NCI-H146 treated with DMSO at 0.1 percent for 48 hours (cell line): Measurements from ENCODE around the gene MACO1.
A peak's percentile ranks its signal among the peaks of the same experiment; 100 is the strongest.
"Not testable (repeated sequence)": the region's sequence is repeated elsewhere in the genome, so short reads cannot be mapped to it uniquely, and the experiment has no call there.

Source experiments
- DNase-seq: peaks from one replicate; lab custom pipeline; 2025; ENCODE audit not compliant: unreplicated experiment; lab: John Stamatoyannopoulos, UW

MACO1 gene

DNA sequence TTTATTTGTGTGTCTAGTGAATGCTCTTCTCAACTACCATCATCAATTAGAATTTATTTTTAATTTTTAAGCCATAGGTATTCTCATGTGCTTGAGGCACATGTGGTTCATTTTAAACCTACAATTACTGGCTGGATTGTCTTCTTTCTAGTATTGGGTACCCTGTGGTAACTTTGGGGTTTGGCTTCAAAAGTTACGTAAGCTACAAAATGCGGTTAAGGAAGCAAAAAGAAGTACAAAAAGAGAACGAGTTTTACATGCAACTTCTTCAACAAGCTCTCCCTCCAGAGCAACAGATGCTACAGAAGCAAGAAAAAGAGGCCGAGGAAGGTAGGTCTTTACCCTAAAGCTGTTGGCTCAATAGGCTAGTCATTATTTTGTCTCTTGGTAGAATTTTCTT, 25.8 kb downstream of the MACO1 start:
- DNase-seq, result no peak

DNA sequence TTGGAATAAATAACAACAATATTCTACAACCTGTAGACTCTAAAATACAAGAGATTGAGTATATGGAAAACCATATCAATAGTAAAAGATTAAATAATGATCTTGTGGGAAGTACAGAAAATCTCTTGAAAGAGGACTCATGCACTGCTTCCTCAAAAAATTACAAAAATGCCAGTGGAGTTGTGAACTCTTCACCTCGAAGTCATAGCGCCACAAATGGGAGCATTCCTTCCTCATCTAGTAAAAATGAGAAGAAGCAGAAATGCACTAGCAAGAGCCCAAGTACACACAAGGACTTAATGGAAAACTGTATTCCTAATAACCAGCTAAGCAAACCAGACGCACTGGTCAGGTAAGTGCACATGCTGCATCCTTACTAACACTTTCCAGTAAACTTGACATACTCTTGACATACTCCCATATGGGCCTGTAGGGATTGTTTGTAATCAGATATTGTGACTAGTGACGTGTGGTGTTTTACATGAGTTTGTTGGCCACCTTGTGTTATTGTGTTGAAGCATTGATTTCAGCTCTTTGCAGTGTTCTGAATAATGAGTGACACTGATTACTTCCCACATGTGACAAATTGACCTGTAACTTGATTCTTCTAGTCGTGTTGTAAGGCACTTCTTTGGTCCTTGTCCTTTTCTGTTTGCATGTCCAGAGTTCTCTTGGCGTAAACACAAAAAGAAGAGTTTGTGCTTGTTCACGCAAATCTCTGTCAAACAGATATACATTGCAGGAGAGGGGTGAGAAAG, 28.0 kb downstream of the MACO1 start:
- no peak for DNase-seq

DNA sequence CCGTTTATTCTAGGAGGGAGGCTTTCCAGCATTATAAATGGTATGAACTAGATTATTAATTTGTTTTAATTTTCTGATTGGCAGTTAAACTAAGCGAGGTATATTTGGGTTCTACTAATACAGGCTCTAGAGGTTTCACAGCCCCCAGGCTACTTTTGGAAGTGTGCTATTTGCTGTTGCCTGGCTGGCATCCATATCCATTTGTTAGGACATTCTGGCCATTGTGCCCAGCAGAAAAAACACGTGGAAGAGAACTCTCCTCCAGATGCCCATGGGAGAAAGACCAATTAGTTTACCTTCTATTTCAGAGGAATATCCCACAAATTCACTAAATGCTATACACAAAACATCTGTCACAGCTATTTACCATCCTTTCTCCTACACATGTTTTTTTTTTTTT, 29.3 kb downstream of the MACO1 start:
- no peak for DNase-seq

DNA sequence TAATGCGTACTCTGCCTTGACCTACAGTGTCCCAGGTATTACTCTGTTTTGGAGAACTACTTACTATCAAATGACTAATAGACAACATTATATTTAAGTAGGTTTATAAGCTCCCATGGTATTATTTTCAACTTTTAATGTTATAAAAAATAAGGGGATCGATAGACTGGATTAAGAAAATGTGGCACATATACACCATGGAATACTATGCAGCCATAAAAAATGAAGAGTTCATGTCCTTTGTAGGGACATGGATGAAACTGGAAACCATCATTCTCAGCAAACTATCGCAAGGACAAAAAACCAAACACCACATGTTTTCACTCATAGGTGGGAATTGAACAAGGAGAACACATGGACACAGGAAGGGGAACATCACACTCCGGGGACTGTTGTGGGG, 30.1 kb downstream of the MACO1 start:
- not testable (repeated sequence) for DNase-seq

DNA sequence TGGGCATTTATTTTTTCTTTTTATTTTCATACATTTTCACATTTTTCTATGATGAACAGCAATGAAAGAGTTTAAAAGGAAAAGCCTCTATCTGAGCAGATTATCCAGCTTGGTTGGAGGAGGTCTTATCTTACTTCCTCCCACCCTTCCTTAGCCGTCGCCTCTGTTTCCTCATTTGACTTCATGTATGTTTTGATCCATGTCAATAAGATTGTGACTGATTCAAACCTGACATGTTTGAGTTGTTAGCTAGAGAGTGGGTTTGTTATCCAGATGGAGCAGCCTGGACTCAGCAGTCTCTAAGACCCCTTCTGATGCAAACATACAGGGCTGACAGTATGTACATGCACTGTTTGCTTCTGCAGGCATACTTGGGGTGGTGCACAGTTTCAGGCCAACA, 31.2 kb downstream of the MACO1 start:
- DNase-seq, result no peak

DNA sequence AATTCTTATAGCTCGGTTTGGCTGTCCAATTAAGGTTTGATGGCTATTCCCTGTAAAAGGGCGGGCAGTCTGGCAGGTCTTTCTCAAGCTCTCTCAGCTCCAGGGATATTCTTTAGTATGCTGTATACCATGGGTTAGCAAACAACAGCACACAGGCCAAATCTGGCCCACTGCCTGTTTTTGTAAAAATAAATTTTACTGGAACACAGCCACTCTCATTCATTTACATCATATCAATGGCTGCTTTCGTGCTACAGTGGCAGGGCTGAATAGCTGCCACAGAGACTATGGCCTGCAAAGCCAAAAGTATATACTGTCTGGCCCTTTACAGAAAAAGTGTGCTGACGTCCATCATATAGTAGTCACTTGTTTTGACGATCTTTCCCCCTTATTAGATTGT, 32.0 kb downstream of the MACO1 start:
- DNase-seq, result no peak

DNA sequence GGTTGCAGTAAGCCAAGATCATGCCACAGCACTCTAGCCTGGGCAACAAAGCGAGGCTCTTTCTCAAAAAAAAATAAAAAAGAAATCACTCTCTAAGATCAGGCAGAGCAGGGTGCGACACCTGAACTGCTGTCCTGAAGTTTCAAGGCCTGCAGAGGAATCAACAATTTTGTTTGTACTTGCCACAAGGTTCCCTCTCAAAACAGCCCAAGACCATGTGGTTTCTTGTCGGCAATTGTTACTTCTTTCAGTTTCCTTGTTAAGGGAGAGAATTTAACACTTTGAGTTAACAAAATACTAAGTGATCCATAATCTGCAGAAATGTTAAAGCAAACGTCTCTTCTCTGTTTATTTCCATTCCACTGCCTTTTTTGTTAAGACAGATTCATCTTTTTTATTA, 36.5 kb downstream of the MACO1 start:
- no peak for DNase-seq

DNA sequence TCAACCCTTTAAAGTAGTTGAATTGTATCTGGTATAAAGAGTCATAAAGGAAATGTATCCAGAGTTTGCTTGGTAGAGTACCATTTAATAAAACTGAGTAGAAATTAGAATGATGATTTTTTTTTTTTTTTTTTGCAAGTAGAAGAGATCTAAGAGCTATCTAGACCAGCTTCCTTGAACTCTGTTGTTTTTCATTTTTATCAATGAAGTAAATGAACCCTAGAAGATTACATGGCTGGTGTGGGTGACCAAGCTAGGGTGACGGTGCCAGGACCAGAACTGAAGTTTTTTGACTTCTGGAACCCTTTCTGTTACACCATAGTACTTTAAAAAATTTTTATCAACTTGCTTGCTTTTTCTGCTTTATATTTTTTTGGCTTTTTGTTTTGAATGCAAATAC, 36.9 kb downstream of the MACO1 start:
- no peak for DNase-seq

DNA sequence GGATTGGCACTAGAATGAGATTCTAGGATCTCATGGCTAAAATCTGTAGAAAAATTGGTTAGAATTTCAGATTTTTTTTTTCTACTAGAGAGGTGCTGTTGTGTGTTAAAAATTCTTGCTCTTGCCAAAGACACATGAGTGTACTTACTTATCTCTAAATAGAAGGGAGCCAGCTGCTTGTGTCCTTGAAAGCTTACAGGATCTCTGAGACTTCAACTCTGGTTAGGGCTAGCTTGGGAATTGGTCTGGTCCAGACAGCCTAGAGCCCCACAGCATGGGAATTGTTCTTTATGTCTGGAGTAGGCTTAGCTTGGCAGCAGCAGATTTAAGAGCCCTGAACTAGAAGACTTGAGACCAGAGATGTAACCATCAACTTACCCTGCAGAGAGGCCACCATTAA, 37.3 kb downstream of the MACO1 start:
- DNase-seq, result no peak

DNA sequence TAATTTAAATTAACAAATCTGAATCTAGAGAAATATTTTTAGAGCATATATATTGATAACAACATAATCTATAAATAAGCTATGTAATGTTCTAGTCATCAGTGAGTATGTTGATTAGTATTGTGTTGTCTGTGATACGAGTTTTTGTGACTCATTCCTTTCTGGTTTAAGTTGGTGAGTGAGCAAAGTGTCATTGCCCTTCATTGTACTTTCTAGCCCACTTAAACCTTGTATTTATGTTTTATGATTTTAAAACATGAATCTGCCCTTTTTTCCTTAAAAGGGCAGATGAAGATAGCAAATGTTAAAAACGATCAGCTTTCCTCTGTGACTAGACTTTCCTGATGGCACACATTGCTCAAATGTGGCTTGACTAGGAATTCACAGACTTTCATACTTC, 38.5 kb downstream of the MACO1 start:
- DNase-seq, result no peak

DNA sequence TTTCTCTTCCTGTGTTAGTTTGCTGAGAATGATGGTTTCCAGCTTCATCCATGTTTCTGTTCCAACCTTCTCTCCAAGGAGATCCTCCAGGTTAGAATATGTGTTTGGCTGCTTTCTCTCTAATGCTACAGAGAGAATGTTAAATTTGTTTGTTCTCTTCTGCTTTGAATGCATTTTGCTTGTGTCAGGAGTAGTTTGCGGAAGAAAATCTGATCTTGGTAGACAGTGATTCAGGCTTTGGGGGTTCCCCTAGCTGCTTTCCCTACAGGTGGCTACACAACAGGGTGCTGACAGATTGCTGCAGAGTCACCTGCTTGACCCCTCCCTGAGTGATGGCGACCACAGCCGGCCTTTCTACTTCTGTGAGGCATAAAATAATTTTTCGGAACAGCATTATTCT, 41.8 kb downstream of the MACO1 start:
- DNase-seq, result peak; percentile 1

DNA sequence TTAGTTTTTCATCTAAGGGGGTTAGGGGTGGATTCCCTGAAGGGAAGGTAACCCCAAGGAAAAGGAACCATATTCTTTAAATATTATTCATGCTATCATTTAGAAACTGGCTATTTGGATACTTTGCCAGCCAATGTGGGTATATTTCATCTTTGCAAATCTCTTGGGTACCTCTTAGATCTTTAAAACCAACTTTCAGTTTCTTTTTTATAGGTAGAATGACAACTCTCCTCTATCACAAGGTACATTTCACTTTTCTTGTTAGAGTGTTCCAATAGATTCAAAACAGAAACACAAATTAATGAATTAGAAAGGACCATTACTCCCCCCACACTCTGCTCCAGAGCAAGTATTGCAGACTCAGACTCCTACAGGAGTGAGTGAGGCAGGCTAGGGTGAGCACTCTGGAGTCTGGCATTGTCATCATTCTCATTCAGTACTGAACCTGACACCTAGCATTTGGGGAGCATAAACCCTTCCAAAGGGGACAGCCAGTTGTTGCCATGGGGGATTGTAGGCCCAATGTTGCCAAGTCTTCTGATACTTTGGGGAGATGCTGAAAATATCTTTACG, 43.0 kb downstream of the MACO1 start:
- DNase-seq, result no peak

DNA sequence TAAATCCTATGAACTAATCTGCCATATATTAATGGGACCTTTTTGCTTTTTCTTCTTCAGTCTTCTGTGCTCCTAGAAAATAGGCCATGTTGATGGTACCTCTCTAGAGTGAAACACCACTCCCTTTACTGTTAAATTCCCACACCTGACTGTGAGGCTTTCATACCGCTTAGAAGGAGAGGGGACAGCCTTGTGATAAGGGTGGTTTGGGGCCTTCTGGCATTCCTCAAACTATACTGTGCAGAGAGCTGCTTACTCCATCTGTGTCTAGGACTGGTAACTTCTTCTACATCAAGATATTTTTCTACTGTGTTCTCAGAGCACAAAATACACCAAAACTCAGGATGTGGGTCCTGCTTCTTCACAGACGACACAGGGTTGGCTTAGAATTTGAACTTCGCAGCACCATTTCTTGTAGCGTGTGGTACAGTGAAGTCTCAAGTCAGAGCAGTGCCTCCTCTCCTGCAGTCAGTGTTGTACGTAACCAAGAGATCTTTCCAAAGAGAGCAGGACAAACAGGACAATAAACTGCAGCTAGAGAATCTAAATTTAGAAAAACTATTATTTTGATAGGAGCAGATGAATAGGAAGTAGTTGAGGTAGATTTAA, 43.8 kb downstream of the MACO1 start:
- no peak for DNase-seq

DNA sequence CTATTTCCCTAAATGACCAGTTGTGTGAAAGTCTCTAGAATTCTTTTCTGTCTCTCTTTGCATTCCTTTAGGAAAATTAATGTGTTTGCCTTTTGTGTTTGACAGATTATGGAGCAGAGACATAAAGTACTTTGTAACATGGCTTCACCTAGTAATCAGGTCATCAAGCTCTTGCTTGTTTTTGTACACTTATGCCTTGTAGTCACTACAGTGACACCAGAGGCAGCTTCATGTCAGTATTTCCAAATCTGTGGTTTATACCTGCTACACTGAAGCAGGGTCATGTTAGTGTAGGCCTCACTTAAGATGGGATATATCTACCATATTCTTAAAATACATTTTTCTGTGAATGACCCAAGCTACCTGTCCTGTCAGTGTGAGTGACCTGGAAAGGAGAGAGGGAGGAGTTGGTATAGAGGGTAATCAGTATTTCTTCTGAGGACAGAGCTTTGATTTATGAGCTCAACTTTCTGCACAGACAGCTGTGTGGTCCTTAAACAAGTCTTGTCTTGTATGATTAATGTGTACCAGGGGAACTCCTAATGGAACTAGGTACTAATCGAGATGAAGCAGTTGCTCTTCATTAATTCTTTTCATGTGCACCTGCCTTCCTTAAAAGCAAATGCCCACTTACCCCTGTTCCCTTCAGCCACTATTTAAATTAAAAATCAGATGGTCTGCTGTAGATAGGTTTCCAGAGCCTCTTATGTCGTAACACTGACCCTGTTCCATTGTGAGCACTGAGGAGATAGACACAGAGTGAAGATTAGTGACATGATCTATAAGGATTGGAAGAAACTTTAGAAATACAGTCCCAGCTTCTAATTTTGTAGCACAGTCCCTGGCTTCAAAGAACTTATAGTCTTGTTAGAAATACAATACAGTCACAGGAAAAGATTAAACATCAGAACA, 45.7 kb downstream of the MACO1 start:
- peak; percentile 7 for DNase-seq

DNA sequence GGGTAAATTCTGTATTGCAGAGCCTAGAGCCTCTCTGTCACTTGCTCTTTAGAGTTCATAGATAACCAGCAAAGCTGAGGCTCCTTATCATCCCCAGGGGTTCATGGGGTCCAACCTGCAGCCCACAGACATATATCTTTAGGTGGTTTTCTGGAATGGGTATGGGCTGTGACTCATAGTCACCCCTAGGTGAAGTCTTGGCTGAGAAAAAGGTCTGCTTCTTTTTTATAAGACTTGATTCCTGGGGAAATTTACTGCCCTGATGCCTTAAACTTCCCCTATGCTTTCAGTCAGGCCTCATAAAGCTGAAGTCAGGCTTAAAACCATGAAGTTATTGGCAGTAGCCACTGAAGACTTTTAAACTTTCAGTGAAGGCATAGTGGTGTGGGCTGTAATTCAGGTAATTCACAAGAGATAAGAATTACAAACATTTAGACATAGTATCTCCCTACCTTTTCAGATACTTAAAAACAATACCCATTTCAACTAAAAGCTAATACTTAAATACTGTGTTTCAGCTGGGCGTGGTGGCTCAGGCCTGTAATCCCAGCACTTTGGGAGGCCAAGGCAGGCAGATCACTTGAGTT, 46.8 kb downstream of the MACO1 start:
- DNase-seq, result no peak

DNA sequence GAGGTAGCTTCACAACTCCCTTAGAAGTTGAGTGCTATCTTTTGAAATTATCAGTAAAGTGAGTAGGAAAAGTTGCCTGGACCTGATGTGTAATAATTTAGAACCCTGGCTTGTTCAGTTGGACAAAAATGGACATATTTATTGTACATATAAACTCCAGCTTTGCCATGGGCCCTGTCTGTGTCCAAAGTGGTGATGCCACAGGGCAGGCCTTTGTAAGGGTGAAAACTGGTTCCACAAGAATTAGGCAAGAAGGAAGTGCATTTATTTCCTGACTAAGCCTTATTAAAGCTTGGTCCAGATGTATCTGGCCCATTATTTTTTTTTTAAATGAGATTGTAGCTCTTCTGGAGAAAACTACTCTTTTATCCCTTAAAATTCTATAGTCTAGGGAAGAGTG, 47.9 kb downstream of the MACO1 start:
- DNase-seq, result no peak

DNA sequence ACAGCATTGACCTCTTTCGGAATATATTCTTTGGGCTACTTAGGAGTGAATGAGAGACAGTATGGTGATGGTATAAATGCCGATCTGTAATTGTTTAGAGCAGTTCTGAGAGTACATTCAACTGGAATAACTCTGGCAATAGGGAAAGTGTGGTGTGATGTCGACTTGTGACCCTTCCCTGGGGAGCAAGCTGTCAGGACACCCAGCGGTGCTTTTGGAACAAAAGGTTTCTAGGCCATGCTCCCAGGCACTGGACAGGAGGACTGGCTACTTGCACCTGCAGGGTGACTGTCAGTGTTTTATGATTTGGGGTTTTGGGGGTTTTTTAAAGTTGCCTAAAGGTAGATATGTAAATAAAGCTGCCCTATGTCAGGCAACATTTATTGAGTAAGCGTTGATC, 50.9 kb downstream of the MACO1 start:
- no peak for DNase-seq

DNA sequence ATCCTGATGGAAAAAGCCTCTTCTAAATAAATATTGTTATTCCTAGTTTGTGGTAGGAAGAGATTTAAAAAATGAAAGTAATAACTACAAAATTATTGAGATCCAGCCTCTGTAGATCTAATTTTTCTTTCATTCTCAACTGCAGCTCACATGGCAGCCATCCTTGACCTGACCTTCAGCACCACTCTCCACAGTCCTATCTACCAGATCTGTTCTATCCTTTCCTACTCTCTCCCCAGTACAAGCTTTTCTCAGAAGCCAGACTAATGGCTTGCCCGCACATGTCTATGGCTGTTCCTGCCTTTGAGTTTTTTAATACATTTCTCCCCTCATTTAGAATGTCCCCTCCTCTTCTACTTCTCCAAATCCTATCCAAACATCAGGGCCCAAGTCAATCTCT, 51.5 kb downstream of the MACO1 start:
- DNase-seq, result no peak

DNA sequence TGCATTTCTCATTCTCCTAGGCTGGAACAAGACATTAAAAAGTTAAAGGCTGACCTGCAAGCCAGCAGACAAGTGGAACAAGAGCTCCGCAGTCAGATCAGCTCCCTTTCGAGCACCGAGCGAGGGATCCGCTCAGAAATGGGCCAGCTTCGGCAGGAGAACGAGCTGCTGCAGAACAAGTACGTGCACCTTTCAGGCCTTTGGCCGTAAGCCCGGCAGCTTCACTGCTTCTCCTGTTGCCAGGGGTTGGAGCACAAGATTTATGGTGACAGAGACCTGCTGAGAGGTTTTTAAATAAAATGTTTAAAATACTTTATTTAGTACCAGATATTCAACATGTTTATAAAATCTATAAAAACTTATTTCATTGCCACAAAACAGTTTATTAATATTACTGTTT, 53.4 kb downstream of the MACO1 start:
- no peak for DNase-seq

DNA sequence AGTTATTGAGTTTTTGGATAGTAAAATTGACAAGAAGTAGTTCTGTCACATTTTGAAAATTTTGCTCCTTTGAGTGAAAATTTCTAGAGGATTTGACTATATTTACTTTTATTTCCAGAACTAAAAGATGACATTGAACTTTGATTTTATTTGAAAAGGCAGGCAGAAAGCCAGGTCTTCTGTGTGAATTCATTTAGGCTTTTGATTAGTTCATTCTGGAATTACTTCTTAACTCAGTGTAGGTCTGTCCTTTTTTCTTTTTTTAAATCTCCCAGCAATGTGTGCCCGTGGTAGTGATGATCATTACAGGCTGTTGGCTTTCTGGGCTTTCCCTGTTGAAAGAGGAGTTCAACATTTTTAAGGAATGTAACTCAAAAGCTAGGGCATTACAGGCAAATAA, 53.8 kb downstream of the MACO1 start:
- DNase-seq, result no peak
